HG03159 (cell line): ENCODE measurements around the gene ST14.
A peak's percentile ranks its signal among the peaks of the same experiment; 100 is the strongest.
"Not testable (repeated sequence)": the region's sequence is repeated elsewhere in the genome, so short reads cannot be mapped to it uniquely, and the experiment has no call there.

Source experiments
- ATAC-seq: cut with Tn5 transposase; IDR thresholded peaks from one replicate; pipeline ENCODE4 v1.9.1; 2021; ENCODE audit warnings: mild to moderate bottlenecking, moderate library complexity; ENCODE audit not compliant: unreplicated experiment

ST14 gene

DNA sequence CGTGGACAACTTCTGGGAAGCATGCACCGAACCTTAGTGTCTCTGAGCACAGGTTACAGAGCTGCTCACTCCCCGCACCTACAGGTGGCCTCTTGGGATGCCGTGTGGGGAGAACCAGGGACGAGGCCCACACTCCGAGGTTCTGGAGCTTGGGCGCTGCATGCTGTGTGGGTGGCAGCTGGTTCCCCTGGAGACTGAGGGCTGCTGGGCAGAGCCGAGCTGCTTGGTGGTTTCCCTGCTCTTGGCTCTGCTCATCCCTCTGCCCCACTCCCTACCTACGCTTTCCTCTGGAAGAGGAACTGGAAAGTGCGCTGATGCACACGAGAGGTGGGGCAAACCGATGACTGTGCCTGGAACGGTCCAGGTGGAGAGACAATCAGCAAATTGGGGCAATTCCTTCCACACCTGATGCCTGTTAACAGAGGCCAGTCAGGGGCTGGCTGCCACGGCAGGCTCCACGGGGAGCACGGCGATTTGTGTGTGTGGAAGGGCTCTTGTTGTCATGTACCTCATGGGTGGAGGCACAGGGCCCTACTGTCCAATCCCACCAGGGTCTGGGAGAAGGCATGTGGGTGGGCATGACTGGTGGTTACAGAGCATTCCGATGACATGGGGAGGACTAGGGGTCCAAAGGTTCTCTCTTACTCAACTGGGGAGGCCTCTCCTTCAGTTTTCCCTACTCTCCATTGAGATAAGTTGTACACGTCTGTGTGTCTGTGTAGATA is 60.9 kb downstream of the ST14 start:
- no peak for ATAC-seq

DNA sequence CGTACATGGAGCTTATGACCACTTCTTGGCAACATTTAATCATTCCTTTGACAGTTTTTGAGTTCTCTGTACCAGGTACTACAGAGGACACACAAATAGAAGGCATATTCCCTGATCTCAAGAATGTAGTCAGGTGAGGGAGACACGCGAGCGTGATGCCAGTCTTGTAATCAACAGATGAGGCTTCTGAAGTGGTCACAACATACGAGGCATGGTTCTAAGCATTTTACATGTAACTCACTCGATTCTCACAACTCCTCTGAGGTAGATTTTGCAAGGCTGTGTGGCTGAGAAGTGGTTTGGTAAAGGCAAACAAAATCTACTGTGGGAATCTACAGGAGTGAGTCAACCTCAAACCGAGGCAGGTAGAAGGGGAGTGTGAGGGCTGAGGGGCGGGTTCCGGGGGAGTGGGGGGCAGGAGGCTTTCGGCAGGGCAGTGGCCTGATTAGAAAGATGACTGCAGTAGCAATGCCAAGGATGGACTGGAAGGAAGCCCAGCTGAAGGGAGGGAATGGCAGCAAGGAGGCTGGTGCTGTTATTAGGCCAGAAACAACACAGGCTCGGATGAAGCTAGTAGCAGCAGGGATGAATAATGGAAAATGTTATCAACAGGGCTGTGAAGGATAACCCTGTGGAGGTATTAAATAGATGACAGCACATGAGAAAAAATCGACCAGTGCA is 63.8 kb downstream of the ST14 start:
- ATAC-seq: no peak

GRCh38 chr11:130227373-130227772 is 67.8 kb downstream of the ST14 start:
- ATAC-seq: no peak

DNA sequence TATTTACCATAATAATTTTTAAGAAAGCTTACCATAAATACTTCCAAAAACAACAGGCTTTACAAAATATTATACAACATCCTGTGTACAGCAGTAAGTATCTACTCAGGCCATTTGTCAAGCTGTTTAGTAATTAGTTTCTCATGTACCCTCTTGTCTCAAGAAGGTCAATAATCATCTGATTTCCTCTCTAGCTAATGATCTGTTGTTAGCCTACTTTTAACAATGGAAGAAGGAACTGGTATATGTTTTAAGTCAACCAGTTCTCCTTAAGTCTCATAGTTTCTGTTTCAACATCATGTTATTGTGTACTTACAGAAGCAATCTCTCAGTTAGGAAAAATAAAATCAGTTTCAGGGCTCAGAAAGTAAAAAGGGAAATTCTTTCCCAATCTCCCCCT is 73.9 kb downstream of the ST14 start:
- not testable (repeated sequence) for ATAC-seq

- not testable (repeated sequence) for ATAC-seq
Measured at GRCh38 chr11:130233888-130234287, 74.3 kb downstream of the ST14 start.

GRCh38 chr11:130234315-130234714 is 74.7 kb downstream of the ST14 start:
- no peak for ATAC-seq

GRCh38 chr11:130237282-130238006 is 77.9 kb downstream of the ST14 start:
- ATAC-seq: no peak

- ATAC-seq: no peak
Measured at GRCh38 chr11:130241713-130242112, 82.1 kb downstream of the ST14 start.

GRCh38 chr11:130243816-130244215 is 84.2 kb downstream of the ST14 start:
- ATAC-seq: peak; percentile 73

DNA sequence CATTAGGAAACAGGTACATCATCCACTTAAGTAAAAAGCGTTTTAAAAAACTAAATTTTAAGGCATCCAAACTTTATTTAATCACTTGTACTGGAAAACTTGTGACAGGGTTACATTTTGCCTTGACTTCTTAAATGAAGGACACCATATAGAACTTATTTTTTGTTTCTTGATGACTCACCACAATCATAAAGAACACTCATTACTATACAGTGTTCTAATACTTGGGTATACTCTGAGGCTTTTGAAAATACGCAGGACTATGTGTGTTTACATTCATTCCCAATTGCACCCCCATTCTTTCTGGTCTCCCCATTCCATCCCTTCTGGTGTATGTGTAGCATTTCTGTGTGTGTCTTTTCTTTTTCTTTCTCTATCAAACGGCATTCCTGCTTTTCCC is 85.3 kb downstream of the ST14 start:
- no peak for ATAC-seq

DNA sequence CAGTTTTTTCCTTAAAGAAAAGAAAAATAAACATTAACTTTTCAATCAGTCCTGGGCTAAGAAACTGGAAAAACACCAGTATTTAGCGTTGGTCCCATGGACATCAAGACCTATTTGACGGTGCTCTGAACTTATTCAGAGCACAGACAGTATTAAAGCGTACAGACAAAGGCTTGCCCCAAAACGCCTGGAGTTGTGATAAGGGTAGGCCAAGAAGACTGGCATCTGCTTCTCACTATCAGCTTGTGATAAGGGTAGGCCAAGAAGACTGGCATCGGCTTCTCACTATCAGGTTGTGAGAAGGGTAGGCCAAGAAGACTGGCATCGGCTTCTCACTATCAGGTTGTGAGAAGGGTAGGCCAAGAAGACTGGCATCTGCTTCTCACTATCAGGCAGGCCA is 85.8 kb downstream of the ST14 start:
- not testable (repeated sequence) for ATAC-seq

GRCh38 chr11:130246270-130246669 is 86.7 kb downstream of the ST14 start:
- no peak for ATAC-seq

- no peak for ATAC-seq
Measured at GRCh38 chr11:130246738-130247137, 87.2 kb downstream of the ST14 start.

DNA sequence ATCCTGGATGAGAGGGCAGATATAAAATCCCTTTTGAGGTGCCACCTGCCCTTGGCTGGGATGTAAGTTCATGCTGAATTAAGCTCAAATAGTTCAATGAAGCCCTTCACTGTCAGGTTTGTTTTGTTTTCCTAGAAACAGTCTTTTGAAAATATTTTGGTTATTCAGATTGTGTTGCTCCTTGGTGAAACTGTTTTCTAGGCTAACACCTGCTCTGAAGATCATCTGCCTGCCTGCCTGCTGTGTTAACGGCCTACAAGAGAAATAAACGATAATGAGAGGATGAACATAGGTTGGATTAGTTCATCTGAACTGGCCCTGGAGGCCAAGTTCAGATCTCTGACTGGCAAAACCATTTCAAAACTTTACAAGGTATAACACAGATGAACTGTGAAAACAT is 87.7 kb downstream of the ST14 start:
- no peak for ATAC-seq

DNA sequence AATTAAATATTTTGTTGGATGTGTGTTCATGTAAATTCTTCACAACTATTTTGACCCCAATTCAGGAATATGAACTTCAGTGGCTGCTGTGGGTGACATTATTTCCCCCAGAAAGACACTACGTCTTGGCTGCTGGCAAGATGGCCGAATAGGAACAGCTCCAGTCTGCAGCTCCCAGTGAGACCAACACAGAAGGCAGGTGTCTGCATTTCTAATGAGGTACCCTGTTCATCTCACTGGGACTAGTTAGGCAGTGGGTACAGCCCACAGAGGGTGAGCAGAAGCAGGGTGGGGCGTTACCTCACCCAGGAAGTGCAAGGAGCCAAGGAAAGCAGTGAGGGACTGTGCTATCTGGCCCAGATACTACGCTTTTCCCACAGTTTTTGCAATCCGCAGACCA is 89.8 kb downstream of the ST14 start:
- no peak for ATAC-seq

DNA sequence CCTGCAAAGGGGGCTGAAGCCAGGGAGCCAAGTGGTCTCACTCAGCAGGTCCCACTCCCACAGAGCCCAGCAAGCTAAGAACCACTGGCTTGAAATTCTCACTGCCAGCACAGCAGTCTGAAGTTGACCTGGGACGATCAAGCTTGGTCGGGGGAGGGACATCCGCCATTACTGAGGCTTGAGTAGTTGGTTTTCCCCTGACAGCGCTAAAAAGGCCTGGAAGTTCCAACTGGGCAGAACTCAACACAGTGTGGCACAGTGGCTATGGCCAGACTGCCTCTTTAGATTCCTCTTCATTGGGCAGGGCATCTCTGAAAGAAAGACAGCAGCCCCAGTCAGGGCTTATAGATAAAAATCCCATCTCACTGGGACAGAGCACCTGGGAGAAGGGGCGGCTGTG is 90.3 kb downstream of the ST14 start:
- not testable (repeated sequence) for ATAC-seq

GRCh38 chr11:130251763-130252162 is 92.2 kb downstream of the ST14 start:
- not testable (repeated sequence) for ATAC-seq
